Activated B cell treated with CpG ODN at 0.5 μM for 24 hours (primary cell): ENCODE results near the gene OR1K1. TPM values are rescaled to one million over a fixed set of nuclear protein-coding genes. Genes with fewer than 3 reads are reported as not detected.
A peak's percentile ranks its signal among the peaks of the same experiment; 100 is the strongest.

ENCODE experiments used
- ATAC-seq: fragments of 200-7000 bp; cut with Tn5 transposase; one replicate; pipeline ENCODE4 v1.10.0; 2021; ENCODE audit warnings: low read depth, mild to moderate bottlenecking, moderate library complexity
- CTCF ChIA-PET: fragments of 350-600 bp; sonication (Branson Sonifier 250); formaldehyde crosslinking; loops from one replicate; lab custom pipeline; 2021; ENCODE audit warnings: antibody characterized with exemption; lab: Charles Lee
- POLR2A ChIA-PET: fragments of 350-600 bp; sonication (Branson Sonifier 250); formaldehyde crosslinking; loops from one replicate; lab custom pipeline; 2021; ENCODE audit warnings: antibody characterized with exemption; lab: Charles Lee
- DNase-seq: peaks from one replicate; pipeline ENCODE4 v3.0.0; 2022
- H3K27ac Mint-ChIP-seq: one replicate; pipeline ENCODE4 v1.8.0; 2020; ENCODE audit warnings: mixed read lengths
- H3K27me3 Mint-ChIP-seq: one replicate; pipeline ENCODE4 v1.8.0; 2021; ENCODE audit warnings: mixed read lengths
- H3K36me3 Mint-ChIP-seq: one replicate; pipeline ENCODE4 v1.8.0; 2021; ENCODE audit warnings: low read depth, mixed read lengths
- H3K4me1 Mint-ChIP-seq: one replicate; pipeline ENCODE4 v1.8.0; 2021; ENCODE audit warnings: mixed read lengths
- H3K4me3 Mint-ChIP-seq: one replicate; pipeline ENCODE4 v1.8.0; 2020; ENCODE audit warnings: mild to moderate bottlenecking, mixed read lengths
- H3K9me3 Mint-ChIP-seq: one replicate; pipeline ENCODE4 v1.8.0; 2020; ENCODE audit warnings: mixed read lengths
- intact Hi-C: fragments of 100-400 bp; cut with micrococcal nuclease; formaldehyde crosslinking; loops from one replicate; pipeline ENCODE4 v1.15.1; 2024
- total RNA-seq: library from RNA; stranded (reverse); gene quantifications from 2 replicates; pipeline ENCODE4 v1.2.3, GENCODE V29; 2022
- TF ChIP-seq, protein P1 (sequence below): fragments of 200-600 bp; IDR thresholded peaks from one replicate; pipeline ENCODE4 v1.8.0; 2022; ENCODE audit warnings: antibody characterized with exemption, mild to moderate bottlenecking

OR1K1 gene
- total RNA-seq, 1 donor from 2014 or later = not detected

DNA sequence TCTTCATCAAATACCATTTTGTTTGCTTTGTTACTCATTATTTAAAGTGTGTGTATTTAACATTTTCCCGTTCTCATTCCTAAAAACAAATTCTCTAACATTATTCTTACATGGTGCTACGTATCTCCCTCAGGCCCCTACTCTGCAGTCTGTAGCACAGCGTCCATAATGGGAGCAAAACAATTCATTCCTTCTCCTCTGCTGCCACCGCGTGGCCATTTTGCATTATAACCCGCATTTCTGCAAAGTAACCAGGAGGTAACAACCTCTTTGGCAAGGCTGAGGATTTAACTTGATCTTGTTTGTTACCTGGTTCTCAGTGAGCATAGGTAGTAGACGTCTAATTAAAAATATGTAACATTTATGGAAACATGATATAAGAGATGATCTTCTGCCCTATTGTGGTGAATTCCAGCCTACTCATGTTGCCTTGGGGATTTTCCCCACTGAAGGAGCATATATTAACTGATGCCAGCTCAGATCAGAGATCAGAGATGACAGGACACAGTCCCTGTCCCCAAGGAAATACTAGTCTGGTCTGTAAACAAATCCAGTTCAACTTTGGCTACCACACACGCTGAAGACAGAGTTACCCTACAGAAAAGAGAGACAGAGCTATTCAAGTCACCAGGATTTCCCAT, 10.5 kb downstream of the OR1K1 start:
- Mint-ChIP-seq H3K4me3 (no peak overlapping the region), H3K27me3 (no peaks in the 10 kb centered on the region), H3K36me3 (peaks cover 5% of the 10 kb centered on the region), H3K27ac (no peak overlapping the region), H3K4me1 (peaks cover 9% of the 10 kb centered on the region), H3K9me3 (no peaks in the 10 kb centered on the region)
- intact Hi-C loops = loop anchor here (1.0 kb wide), 4 partner anchors 345 to 711 kb away; no protein-coding TSS in a partner anchor
- POLR2A ChIA-PET = no interaction called here
- TF ChIP-seq, protein P1, sequence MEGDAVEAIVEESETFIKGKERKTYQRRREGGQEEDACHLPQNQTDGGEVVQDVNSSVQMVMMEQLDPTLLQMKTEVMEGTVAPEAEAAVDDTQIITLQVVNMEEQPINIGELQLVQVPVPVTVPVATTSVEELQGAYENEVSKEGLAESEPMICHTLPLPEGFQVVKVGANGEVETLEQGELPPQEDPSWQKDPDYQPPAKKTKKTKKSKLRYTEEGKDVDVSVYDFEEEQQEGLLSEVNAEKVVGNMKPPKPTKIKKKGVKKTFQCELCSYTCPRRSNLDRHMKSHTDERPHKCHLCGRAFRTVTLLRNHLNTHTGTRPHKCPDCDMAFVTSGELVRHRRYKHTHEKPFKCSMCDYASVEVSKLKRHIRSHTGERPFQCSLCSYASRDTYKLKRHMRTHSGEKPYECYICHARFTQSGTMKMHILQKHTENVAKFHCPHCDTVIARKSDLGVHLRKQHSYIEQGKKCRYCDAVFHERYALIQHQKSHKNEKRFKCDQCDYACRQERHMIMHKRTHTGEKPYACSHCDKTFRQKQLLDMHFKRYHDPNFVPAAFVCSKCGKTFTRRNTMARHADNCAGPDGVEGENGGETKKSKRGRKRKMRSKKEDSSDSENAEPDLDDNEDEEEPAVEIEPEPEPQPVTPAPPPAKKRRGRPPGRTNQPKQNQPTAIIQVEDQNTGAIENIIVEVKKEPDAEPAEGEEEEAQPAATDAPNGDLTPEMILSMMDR = no peak
- ATAC-seq = peak; percentile 88
- CTCF ChIA-PET = interaction anchor here (0.9 to 3.5 kb wide), 6 partner anchors 346 to 712 kb away, joined by 3 to 22 read pairs (median 10); no protein-coding TSS in a partner anchor
- DNase-seq = peak; percentile 54

DNA sequence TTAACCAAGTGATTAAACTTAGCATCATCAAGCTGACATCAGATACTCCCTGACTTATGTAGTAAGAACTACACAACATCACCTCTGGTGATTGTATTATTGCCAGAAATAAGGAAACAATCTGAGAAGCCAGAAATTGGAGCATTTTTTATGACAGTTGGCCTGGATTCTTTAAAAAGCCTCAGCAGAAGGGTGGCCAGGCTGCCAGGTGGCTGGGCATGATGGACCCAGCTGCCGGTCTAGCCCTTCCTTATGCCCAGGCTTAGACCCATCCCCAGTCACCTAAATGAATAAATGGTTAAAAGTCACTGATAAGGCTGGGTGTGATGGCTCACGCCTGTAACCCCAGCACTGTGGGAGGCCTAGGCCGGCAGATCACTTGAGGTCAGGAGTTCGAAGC, 12.8 kb downstream of the OR1K1 start:
- Mint-ChIP-seq H3K4me1 (peaks cover 25% of the 10 kb centered on the region), H3K4me3 (no peak overlapping the region), H3K9me3 (no peaks in the 10 kb centered on the region), H3K27me3 (no peaks in the 10 kb centered on the region), H3K36me3 (peaks cover 13% of the 10 kb centered on the region), H3K27ac (no peak overlapping the region)
- no peak for ATAC-seq
- ChIA-PET POLR2A (no interaction called here), CTCF (interaction anchor here (1.1 to 1.2 kb wide), 2 partner anchors 349 to 714 kb away, joined by 4 to 5 read pairs; no protein-coding TSS in a partner anchor)
- no peak for DNase-seq
- intact Hi-C loops = no loop called here
- TF ChIP-seq, protein P1 = no peak

DNA sequence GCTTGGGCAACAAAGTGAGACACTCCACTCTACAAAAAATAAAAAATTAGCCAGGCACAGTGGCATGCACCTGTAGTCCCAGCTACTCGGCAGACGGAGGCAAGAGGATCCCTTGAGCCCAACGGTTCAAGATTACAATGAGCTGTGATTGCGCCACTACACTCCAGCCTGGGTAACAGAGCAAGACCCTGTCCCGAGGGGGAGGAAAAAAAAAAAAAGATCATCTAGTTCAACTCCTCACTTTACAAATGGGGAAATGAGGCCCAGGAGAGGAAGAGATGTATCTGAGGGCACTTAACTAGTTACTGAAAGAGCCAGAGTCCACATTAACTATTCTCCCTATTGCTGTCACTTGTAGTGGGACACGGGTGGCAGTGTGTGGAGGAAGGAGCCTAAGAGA, 14.6 kb downstream of the OR1K1 start:
- peak; percentile 43 for ATAC-seq
- POLR2A ChIA-PET = interaction anchor here (0.6 kb wide), 1 partner anchor 1129 kb away, joined by 4 read pairs; no protein-coding TSS in a partner anchor
- intact Hi-C loops = no loop called here

DNA sequence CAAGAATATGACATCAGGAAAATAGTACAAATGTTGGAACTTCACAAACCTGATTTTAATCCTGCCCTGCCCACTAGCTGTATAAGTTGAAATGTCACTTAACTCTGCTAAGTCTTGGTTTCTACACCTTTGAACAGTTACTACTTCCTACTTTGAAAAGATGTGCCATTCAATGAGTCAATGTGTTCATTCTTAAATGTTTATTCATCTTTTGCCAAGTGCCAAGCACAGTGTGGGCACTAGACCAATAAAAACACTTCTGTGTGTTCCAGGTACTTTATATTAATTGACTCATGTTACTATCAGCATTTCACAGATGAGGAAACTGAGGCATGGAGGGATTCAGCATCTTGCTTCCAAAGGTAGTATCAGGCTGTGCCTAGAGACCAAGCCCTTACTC, 15.6 kb downstream of the OR1K1 start:
- ChIA-PET CTCF (interaction anchor here (1.2 kb wide), 1 partner anchor 350 kb away, joined by 3 read pairs; no protein-coding TSS in a partner anchor), POLR2A (no interaction called here)
- H3K36me3 Mint-ChIP-seq = peaks cover 30% of the 10 kb centered on the region
- peaks cover 25% of the 10 kb centered on the region for H3K4me1 Mint-ChIP-seq
- intact Hi-C loops = no loop called here
- H3K9me3 Mint-ChIP-seq = no peaks in the 10 kb centered on the region
- H3K27me3 Mint-ChIP-seq = no peaks in the 10 kb centered on the region
- no peak for DNase-seq
- H3K27ac Mint-ChIP-seq = peak overlapping the region; percentile 33
- TF ChIP-seq, protein P1 = no peak
- ATAC-seq = no peak
- no peak overlapping the region for H3K4me3 Mint-ChIP-seq

More for the DNA sequence above, 14.6 kb downstream of the OR1K1 start:
- Mint-ChIP-seq H3K4me3 (no peak overlapping the region), H3K9me3 (no peaks in the 10 kb centered on the region), H3K36me3 (peaks cover 20% of the 10 kb centered on the region), H3K4me1 (peaks cover 25% of the 10 kb centered on the region), H3K27me3 (no peaks in the 10 kb centered on the region), H3K27ac (peak overlapping the region; percentile 51)
- CTCF ChIA-PET = no interaction called here
- TF ChIP-seq, protein P1 = no peak
- no peak for DNase-seq

DNA sequence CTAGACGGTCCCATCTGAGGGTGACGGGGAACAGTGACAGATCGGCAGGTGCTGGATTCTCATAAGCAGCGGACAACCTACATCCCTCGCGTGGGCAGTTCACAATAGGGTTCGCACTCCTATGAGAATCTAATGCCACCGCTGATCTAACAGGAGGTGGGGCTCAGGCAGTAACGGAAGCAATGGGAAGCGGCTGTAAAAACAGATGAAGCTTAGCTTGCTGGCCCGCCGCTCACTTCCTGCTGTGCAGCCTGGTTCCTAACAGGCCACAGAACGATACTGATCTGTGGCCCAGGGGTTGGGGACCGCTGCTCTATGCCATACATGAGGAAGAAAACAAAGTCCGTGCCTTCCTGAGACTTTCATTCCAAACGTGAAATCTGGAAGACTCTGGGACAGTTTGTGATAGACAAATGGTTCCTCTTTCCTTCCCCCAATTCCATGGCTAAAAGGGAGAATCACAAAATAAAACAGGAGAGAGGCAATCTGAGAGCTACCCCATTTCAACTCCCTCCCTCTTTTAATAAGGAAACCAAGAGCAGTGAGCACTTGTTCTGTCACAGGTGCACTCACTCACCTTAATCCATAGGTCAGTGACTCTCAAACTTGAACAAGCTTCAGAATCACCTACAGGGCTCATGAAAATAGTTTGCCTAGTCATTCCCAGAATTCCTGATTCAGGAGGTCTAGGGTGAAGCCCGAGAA, 16.4 kb downstream of the OR1K1 start:
- Mint-ChIP-seq H3K9me3 (no peaks in the 10 kb centered on the region), H3K4me3 (peak overlapping the region; percentile 66), H3K27ac (peak overlapping the region; percentile 65), H3K4me1 (peaks cover 25% of the 10 kb centered on the region), H3K27me3 (no peaks in the 10 kb centered on the region), H3K36me3 (peaks cover 34% of the 10 kb centered on the region)
- DNase-seq (no peak), ATAC-seq (peak; percentile 60)
- intact Hi-C loops = no loop called here
- ChIA-PET POLR2A (interaction anchor here (1.2 kb wide), 1 partner anchor 12 kb away, joined by 3 read pairs; the partner anchor contains the start of gene PDCL), CTCF (interaction anchor here (0.6 to 1.2 kb wide), 2 partner anchors 108 to 351 kb away, joined by 3 read pairs; no protein-coding TSS in a partner anchor)
- TF ChIP-seq, protein P1 = no peak
